ENCODE measurements around the gene PGRMC2.

Gene PGRMC2

DNA sequence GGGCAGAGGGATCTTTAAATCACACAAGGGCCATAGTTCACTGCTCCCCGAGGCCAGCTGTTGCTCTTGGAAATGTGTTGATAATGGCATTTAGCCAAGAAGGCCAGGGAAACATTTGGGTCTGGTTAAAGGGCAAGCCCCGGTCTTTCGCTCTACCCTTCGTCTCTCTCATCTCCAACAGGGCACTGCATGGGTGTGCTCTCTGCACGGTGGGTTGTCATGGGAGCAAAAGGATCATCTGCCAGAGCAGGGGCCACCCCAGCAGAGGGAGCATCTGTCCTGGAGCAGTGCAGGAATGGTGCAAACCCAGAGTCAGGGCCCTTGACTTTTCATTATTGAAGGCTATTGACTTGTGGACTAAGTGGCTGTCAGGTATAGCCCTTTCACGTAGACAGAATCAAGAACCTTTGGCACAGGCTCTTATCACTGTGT, 22.7 kb upstream of the PGRMC2 start:
- no peaks in the 10 kb centered on the region for H4K20me1 ChIP-seq (ENCODE audit: control insufficient read depth, insufficient read depth, low read depth, low read length)
- H3K79me2 ChIP-seq (ENCODE audit: control insufficient read depth, low read length) = no peaks in the 10 kb centered on the region
- no peaks in the 10 kb centered on the region for H3K9me3 ChIP-seq (ENCODE audit: control insufficient read depth, insufficient read depth, low read length)
- H3K27me3 ChIP-seq (ENCODE audit: control insufficient read depth, low read length) = no peaks in the 10 kb centered on the region
- TF ChIP-seq EZH2phosphoT487 (IDR thresholded peaks at IDR 0.05; ENCODE audit: borderline replicate concordance, low read length) (no peak), CTCF (IDR thresholded peaks at IDR 0.05; ENCODE audit: low read depth, low read length, poor library complexity, severe bottlenecking) (no peak)
- no peak overlapping the region for H3K27ac ChIP-seq (ENCODE audit: low read depth, low read length)
- peaks cover 8% of the 10 kb centered on the region for H3K4me1 ChIP-seq (ENCODE audit: control insufficient read depth, low read length)
- no peak overlapping the region for H3K4me3 ChIP-seq (ENCODE audit: low read length)
- H3F3A ChIP-seq (ENCODE audit: control insufficient read depth, insufficient read depth) = no peaks in the 10 kb centered on the region
- H3K36me3 ChIP-seq (ENCODE audit: control insufficient read depth, low read length) = peaks cover 3% of the 10 kb centered on the region
- H3K4me2 ChIP-seq (ENCODE audit: low read length) = no peak overlapping the region
- no peaks in the 10 kb centered on the region for H3K9me2 ChIP-seq (replicated peaks; ENCODE audit: control insufficient read depth, low read length)

DNA sequence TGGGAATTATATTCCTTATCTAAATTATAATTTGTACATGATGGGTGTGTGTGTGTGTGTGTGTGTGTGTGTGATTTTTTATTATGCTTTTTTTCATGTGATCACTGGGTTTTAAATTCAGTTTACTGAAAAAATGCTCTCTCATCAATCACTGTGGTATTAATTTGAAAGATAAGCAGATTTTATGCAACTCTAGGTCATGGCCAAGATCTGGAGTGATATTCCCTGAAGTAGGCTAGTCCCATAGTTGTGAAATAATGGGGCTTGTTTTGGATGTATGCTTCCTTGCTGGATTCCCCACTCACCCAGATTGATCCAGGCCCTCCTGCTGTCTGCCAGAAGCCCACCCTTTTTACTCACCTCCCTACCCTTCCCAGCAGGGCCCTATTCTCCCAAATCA, 22.0 kb upstream of the PGRMC2 start:
- Histone ChIP-seq H3F3A (ENCODE audit: control insufficient read depth, insufficient read depth) (no peaks in the 10 kb centered on the region), H3K9me3 (ENCODE audit: control insufficient read depth, insufficient read depth, low read length) (no peaks in the 10 kb centered on the region), H3K4me3 (ENCODE audit: low read length) (no peak overlapping the region), H3K36me3 (ENCODE audit: control insufficient read depth, low read length) (peaks cover 9% of the 10 kb centered on the region), H3K9me2 (replicated peaks; ENCODE audit: control insufficient read depth, low read length) (no peaks in the 10 kb centered on the region), H3K79me2 (ENCODE audit: control insufficient read depth, low read length) (no peaks in the 10 kb centered on the region), H4K20me1 (ENCODE audit: control insufficient read depth, insufficient read depth, low read depth, low read length) (no peaks in the 10 kb centered on the region), H3K27ac (ENCODE audit: low read depth, low read length) (no peak overlapping the region), H3K4me1 (ENCODE audit: control insufficient read depth, low read length) (peaks cover 8% of the 10 kb centered on the region), H3K4me2 (ENCODE audit: low read length) (no peak overlapping the region), H3K27me3 (ENCODE audit: control insufficient read depth, low read length) (no peaks in the 10 kb centered on the region)
- TF ChIP-seq EZH2phosphoT487 (IDR thresholded peaks at IDR 0.05; ENCODE audit: borderline replicate concordance, low read length) (no peak), CTCF (IDR thresholded peaks at IDR 0.05; ENCODE audit: low read depth, low read length, poor library complexity, severe bottlenecking) (no peak)

GRCh38 chr4:128308986-128309385, 21.4 kb upstream of the PGRMC2 start:
- H3K9me3 ChIP-seq (ENCODE audit: control insufficient read depth, insufficient read depth, low read length) = no peaks in the 10 kb centered on the region
- H4K20me1 ChIP-seq (ENCODE audit: control insufficient read depth, insufficient read depth, low read depth, low read length) = no peaks in the 10 kb centered on the region
- no peaks in the 10 kb centered on the region for H3K27me3 ChIP-seq (ENCODE audit: control insufficient read depth, low read length)
- no peaks in the 10 kb centered on the region for H3K79me2 ChIP-seq (ENCODE audit: control insufficient read depth, low read length)
- peaks cover 8% of the 10 kb centered on the region for H3K4me1 ChIP-seq (ENCODE audit: control insufficient read depth, low read length)
- no peak overlapping the region for H3K27ac ChIP-seq (ENCODE audit: low read depth, low read length)
- no peaks in the 10 kb centered on the region for H3F3A ChIP-seq (ENCODE audit: control insufficient read depth, insufficient read depth)
- peaks cover 9% of the 10 kb centered on the region for H3K36me3 ChIP-seq (ENCODE audit: control insufficient read depth, low read length)
- no peak overlapping the region for H3K4me3 ChIP-seq (ENCODE audit: low read length)
- TF ChIP-seq EZH2phosphoT487 (IDR thresholded peaks at IDR 0.05; ENCODE audit: borderline replicate concordance, low read length) = no peak
- TF ChIP-seq CTCF (IDR thresholded peaks at IDR 0.05; ENCODE audit: low read depth, low read length, poor library complexity, severe bottlenecking) = no peak
- H3K9me2 ChIP-seq (replicated peaks; ENCODE audit: control insufficient read depth, low read length) = no peaks in the 10 kb centered on the region
- H3K4me2 ChIP-seq (ENCODE audit: low read length) = no peak overlapping the region
